IMR-90 (cell line): ENCODE results near the gene CELSR1. TPM values are rescaled to one million over a fixed set of nuclear protein-coding genes. Genes with fewer than 3 reads are reported as not detected.

Experiments used
- ATAC-seq: fragments of 200-7000 bp; cut with Tn5 transposase; 2 replicates; pipeline ENCODE4 v1.9.1; 2020; ENCODE audit warnings: low read depth, mild to moderate bottlenecking, moderate library complexity
- BruUV-seq: library from RNA; stranded (reverse); fragments of 400-500 nt; replicated peaks from 2 replicates; lab custom pipeline; 2021; lab: Mats Ljungman, UMichigan
- CTCF ChIA-PET: fragments of 300-600 bp; formaldehyde crosslinking; extraction: SDS; loops from one replicate; lab custom pipeline; 2021; ENCODE audit warnings: antibody characterized with exemption; lab: Yijun Ruan, JAX
- POLR2A ChIA-PET: fragments of 300-600 bp; sonication (Branson Sonifier 250); formaldehyde crosslinking; loops from one replicate; lab custom pipeline; 2022; ENCODE audit warnings: antibody characterized with exemption; ENCODE audit not compliant: unreplicated experiment; lab: Charles Lee
- DNase-seq: peaks from one replicate; pipeline ENCODE4 v3.0.0; 2013
- H2AFZ ChIP-seq: replicated peaks from 2 replicates; pipeline ENCODE3; 2013; ENCODE audit warnings: low read length, mild to moderate bottlenecking; ENCODE audit not compliant: poor library complexity
- H2AK5ac ChIP-seq: 2 replicates; pipeline ENCODE4 v1.6.1; 2013; ENCODE audit warnings: low read depth, low read length, inconsistent platforms
- H2AK9ac ChIP-seq: replicated peaks from 2 replicates; pipeline ENCODE3; 2013; ENCODE audit warnings: mild to moderate bottlenecking, low read depth, low read length, moderate library complexity; ENCODE audit not compliant: poor library complexity
- H2BK120ac ChIP-seq: 2 replicates; pipeline ENCODE4 v1.6.1; 2013; ENCODE audit warnings: low read depth, low read length, inconsistent platforms
- H2BK15ac ChIP-seq: 3 replicates; pipeline ENCODE4 v1.6.1; 2013; ENCODE audit warnings: low read depth, low read length, inconsistent platforms
- H2BK20ac ChIP-seq: 2 replicates; pipeline ENCODE4 v1.6.1; 2013; ENCODE audit warnings: low read depth, mild to moderate bottlenecking, inconsistent platforms, low read length, moderate library complexity
- H2BK5ac ChIP-seq: 2 replicates; pipeline ENCODE4 v1.6.1; 2013; ENCODE audit warnings: mild to moderate bottlenecking, low read depth, low read length, inconsistent platforms; ENCODE audit not compliant: poor library complexity, severe bottlenecking
- H3K14ac ChIP-seq: replicated peaks from 2 replicates; pipeline ENCODE4 v1.6.1; 2013; ENCODE audit warnings: low read depth, low read length, inconsistent platforms
- H3K18ac ChIP-seq: 2 replicates; pipeline ENCODE4 v1.6.1; 2013; ENCODE audit warnings: low read depth, low read length, control low read depth
- H3K23ac ChIP-seq: 2 replicates; pipeline ENCODE4 v1.6.1; 2013; ENCODE audit warnings: low read depth, low read length, inconsistent platforms
- H3K27ac ChIP-seq: 2 replicates; pipeline ENCODE4 v1.5.1; 2013; ENCODE audit warnings: mild to moderate bottlenecking, control low read depth, low read length; ENCODE audit not compliant: insufficient read depth
- H3K27me3 ChIP-seq: 2 replicates; pipeline ENCODE4 v1.6.1; 2013; ENCODE audit warnings: low read length; ENCODE audit not compliant: control insufficient read depth, insufficient read depth
- H3K36me3 ChIP-seq: 2 replicates; pipeline ENCODE4 v1.6.1; 2013; ENCODE audit warnings: low read length, mixed read lengths; ENCODE audit not compliant: control insufficient read depth, insufficient read depth
- H3K4ac ChIP-seq: 2 replicates; pipeline ENCODE4 v1.6.1; 2013; ENCODE audit warnings: low read depth, low read length, inconsistent platforms
- H3K4me1 ChIP-seq: 2 replicates; pipeline ENCODE4 v1.6.1; 2013; ENCODE audit warnings: low read length, mixed read lengths; ENCODE audit not compliant: control insufficient read depth, insufficient read depth
- H3K4me2 ChIP-seq: 2 replicates; pipeline ENCODE4 v1.6.1; 2013; ENCODE audit warnings: low read depth, mild to moderate bottlenecking, control low read depth, low read length, moderate library complexity
- H3K4me3 ChIP-seq: 2 replicates; pipeline ENCODE4 v1.5.1; 2013; ENCODE audit warnings: low read depth, mild to moderate bottlenecking, control low read depth, low read length, moderate library complexity; ENCODE audit not compliant: insufficient read depth
- H3K56ac ChIP-seq: 2 replicates; pipeline ENCODE4 v1.6.1; 2013; ENCODE audit warnings: low read length, inconsistent platforms; ENCODE audit not compliant: insufficient read depth; ENCODE audit errors: extremely low read depth
- H3K79me1 ChIP-seq, 2 experiments: 2 replicates each; pipeline ENCODE4 v1.6.1; 2013; ENCODE audit warnings: low read length in 2 of 2, inconsistent platforms in 1 of 2, low read depth in 1 of 2
- H3K9ac ChIP-seq: 2 replicates; pipeline ENCODE4 v1.6.1; 2013; ENCODE audit warnings: low read depth, low read length, control low read depth
- H3K9me1 ChIP-seq: 2 replicates; pipeline ENCODE4 v1.6.1; 2013; ENCODE audit warnings: low read length, inconsistent platforms; ENCODE audit not compliant: insufficient read depth
- H3K9me3 ChIP-seq: 2 replicates; pipeline ENCODE4 v1.6.1; 2013; ENCODE audit warnings: low read length; ENCODE audit not compliant: control insufficient read depth, insufficient read depth
- H4K20me1 ChIP-seq: 2 replicates; pipeline ENCODE4 v1.6.1; 2013; ENCODE audit warnings: low read length, inconsistent platforms; ENCODE audit not compliant: insufficient read depth
- H4K5ac ChIP-seq: 2 replicates; pipeline ENCODE4 v1.6.1; 2013; ENCODE audit warnings: mild to moderate bottlenecking, low read depth, low read length, control low read depth
- H4K8ac ChIP-seq, 2 experiments: 2 replicates each; pipeline ENCODE4 v1.6.1; 2013; ENCODE audit warnings: low read depth in 2 of 2, low read length in 2 of 2, control low read depth in 1 of 2, inconsistent platforms in 1 of 2
- H4K91ac ChIP-seq: 2 replicates; pipeline ENCODE4 v1.6.1; 2013; ENCODE audit warnings: low read depth, low read length, inconsistent platforms; ENCODE audit not compliant: insufficient read depth
- CHD1 ChIP-seq: IDR thresholded peaks from 2 replicates; pipeline ENCODE4 v1.6.1; 2012; ENCODE audit warnings: low read depth, low read length, improper control_type of control experiment
- CTCF ChIP-seq: conservative IDR thresholded peaks from 2 replicates; pipeline ENCODE4 v1.5.1; 2012; ENCODE audit warnings: mild to moderate bottlenecking, low read depth, low read length, improper control_type of control experiment
- FOS ChIP-seq: fragments of 150-350 bp; IDR thresholded peaks from 2 replicates; pipeline ENCODE4 v1.6.1; 2016; ENCODE audit warnings: low read depth, low read length
- MAFK ChIP-seq: IDR thresholded peaks from 2 replicates; pipeline ENCODE4 v1.6.1; 2012; ENCODE audit warnings: low read depth, low read length, improper control_type of control experiment
- MAZ ChIP-seq: IDR thresholded peaks from 2 replicates; pipeline ENCODE4 v1.6.1; 2012; ENCODE audit warnings: low read depth, mild to moderate bottlenecking, low read length, improper control_type of control experiment, moderate library complexity, borderline replicate concordance
- MXI1 ChIP-seq: IDR thresholded peaks from 2 replicates; pipeline ENCODE4 v1.6.1; 2012; ENCODE audit warnings: low read depth, mild to moderate bottlenecking, low read length, moderate library complexity, borderline replicate concordance
- NFE2L2 ChIP-seq: fragments of 150-350 bp; IDR thresholded peaks from 2 replicates; pipeline ENCODE4 v1.6.1; 2016; ENCODE audit warnings: low read depth, mild to moderate bottlenecking, low read length
- POLR2A ChIP-seq: IDR thresholded peaks from 2 replicates; pipeline ENCODE4 v1.6.1; 2012; ENCODE audit warnings: mild to moderate bottlenecking, low read depth, low read length
- RAD21 ChIP-seq: IDR thresholded peaks from 2 replicates; pipeline ENCODE4 v1.6.1; 2012; ENCODE audit warnings: low read length, improper control_type of control experiment
- RFX5 ChIP-seq: IDR thresholded peaks from 2 replicates; pipeline ENCODE4 v1.8.0; 2012; ENCODE audit warnings: low read depth, mild to moderate bottlenecking, low read length, moderate library complexity
- SMC3 ChIP-seq: fragments of 150-350 bp; IDR thresholded peaks from 2 replicates; pipeline ENCODE4 v1.6.1; 2016; ENCODE audit warnings: low read depth, mild to moderate bottlenecking, antibody characterized with exemption, low read length, moderate library complexity
- USF2 ChIP-seq: fragments of 150-350 bp; IDR thresholded peaks from 2 replicates; pipeline ENCODE4 v1.6.1; 2017; ENCODE audit warnings: mild to moderate bottlenecking, antibody characterized with exemption, low read length, low read depth
- WGBS, 2 experiments: methylation state at CpG; one replicate each; pipeline versions ENCODE4 v1.1.5 to v1.1.7; 2013; ENCODE audit warnings: missing lambda C conversion rate in 2 of 2; ENCODE audit not compliant: insufficient read length in 1 of 2; ENCODE audit errors: extremely low coverage in 2 of 2; 5-methylcytosine and 5-hydroxymethylcytosine counted together
- dilution Hi-C: fragments of 300-500 bp; cut with HindIII; formaldehyde crosslinking; loops from one replicate; pipeline ENCODE4 v1.14.3; 2018; ENCODE audit warnings: low sequenced_read_pairs; ENCODE audit not compliant: unreplicated experiment
- in situ Hi-C: fragments of 300-500 bp; cut with MboI; formaldehyde crosslinking; loops from 3 replicates; pipeline ENCODE4 v1.14.3; 2019; ENCODE audit warnings: low sequenced_read_pairs, inconsistent platforms, mixed read lengths
- intact Hi-C: fragments of 100-400 bp; cut with micrococcal nuclease; formaldehyde crosslinking; loops from 2 replicates; pipeline ENCODE4 v1.10.0; 2022
- polyA plus RNA-seq, 3 experiments: library from polyadenylated mRNA; depleted of rRNA; stranded (reverse); fragments of >200 nt; gene quantifications; 2 replicates each; pipeline ENCODE4 v1.2.3, GENCODE V29; 2012; ENCODE audit warnings: low replicate concordance in 1 of 3
- total RNA-seq: library from RNA; depleted of rRNA; stranded (reverse); fragments of >200 nt; gene quantifications from 2 replicates; pipeline ENCODE4 v1.2.3, GENCODE V29; 2012

CELSR1 gene
- total and polyA plus RNA-seq, 2 of the 4 experiments (the other 2 are of a cell fraction): 0.36 to 0.82 TPM

GRCh38 chr22:46524203-46524740 is 13.1 kb downstream of the CELSR1 start:
- no peak overlapping the region for H3K56ac ChIP-seq
- H3K4me3 ChIP-seq: no peak overlapping the region
- no peak overlapping the region for H4K91ac ChIP-seq
- no peaks in the 10 kb centered on the region for H3K4me1 ChIP-seq
- in situ Hi-C loops: no loop called here
- H3K4me2 ChIP-seq: no peak overlapping the region
- no peaks in the 10 kb centered on the region for H3K36me3 ChIP-seq
- POLR2A ChIA-PET: no interaction called here
- DNase-seq: no peak
- BruUV-seq: no TSS peak
- TF ChIP-seq RAD21 (no peak), RFX5 (no peak), USF2 (no peak), MXI1 (no peak), POLR2A (no peak), MAZ (no peak), MAFK (no peak), NFE2L2 (no peak), CTCF (no peak), SMC3 (no peak), FOS (no peak), CHD1 (no peak)
- peaks cover 25% of the 10 kb centered on the region for H3K27me3 ChIP-seq
- no peak overlapping the region for H4K5ac ChIP-seq
- H3K27ac ChIP-seq: no peak overlapping the region
- H3K18ac ChIP-seq: no peak overlapping the region
- no peak overlapping the region for H2BK15ac ChIP-seq
- H3K9me3 ChIP-seq: no peaks in the 10 kb centered on the region
- H4K8ac ChIP-seq: no peak overlapping the region
- WGBS, 2 experiments: 51% methylated on average over 8 of the region's 19 CpGs; no CpG with 5 or more reads in 1 of the 2 experiments
- no peak overlapping the region for H3K23ac ChIP-seq
- no peaks in the 10 kb centered on the region for H4K20me1 ChIP-seq
- no peak for ATAC-seq
- no peak overlapping the region for H3K14ac ChIP-seq
- CTCF ChIA-PET: no interaction called here
- no peaks in the 10 kb centered on the region for H3K79me1 ChIP-seq
- H2AK9ac ChIP-seq: no peak overlapping the region
- H3K9ac ChIP-seq: no peak overlapping the region
- dilution Hi-C loops: no loop called here
- H3K4ac ChIP-seq: no peak overlapping the region
- no peaks in the 10 kb centered on the region for H3K9me1 ChIP-seq
- intact Hi-C loops: loop anchor here (10.0 kb wide), 1 partner anchor 129 kb away; no protein-coding TSS in a partner anchor
- H2BK20ac ChIP-seq: no peak overlapping the region
- no peak overlapping the region for H2BK120ac ChIP-seq
- peak overlapping the region; percentile 14 for H2AFZ ChIP-seq
- H2AK5ac ChIP-seq: no peak overlapping the region
- no peak overlapping the region for H2BK5ac ChIP-seq
